Left ventricle myocardium inferior (tissue), 1 donor: ENCODE measurements around the gene AKAP13. TPM values are rescaled to one million over a fixed set of nuclear protein-coding genes. Genes with fewer than 3 reads are reported as not detected.
A peak's percentile ranks its signal among the peaks of the same experiment; 100 is the strongest.

ENCODE experiments used
- DNase-seq: peaks from one replicate; pipeline ENCODE4 v3.0.0-alpha.2; 2020
- H3K27ac ChIP-seq: fragments of 200-600 bp; replicated peaks from 2 replicates; pipeline ENCODE4 v1.8.0; 2021
- H3K27me3 ChIP-seq: fragments of 200-600 bp; 2 replicates; pipeline ENCODE4 v1.8.0; 2021; ENCODE audit warnings: low read depth
- H3K36me3 ChIP-seq: fragments of 200-600 bp; 2 replicates; pipeline ENCODE4 v1.8.0; 2021
- H3K4me1 ChIP-seq: fragments of 200-600 bp; 2 replicates; pipeline ENCODE4 v1.8.0; 2021
- H3K4me3 ChIP-seq: fragments of 200-600 bp; 2 replicates; pipeline ENCODE4 v1.8.0; 2021; ENCODE audit warnings: mild to moderate bottlenecking, moderate library complexity
- H3K9me3 ChIP-seq: fragments of 200-600 bp; replicated peaks from 2 replicates; pipeline ENCODE4 v1.8.0; 2021
- intact Hi-C: fragments of 100-400 bp; cut with micrococcal nuclease; formaldehyde crosslinking; loops from one replicate; pipeline ENCODE4 v1.11.0; 2022
- total RNA-seq: library from RNA; stranded (reverse); fragmentation: NEBNext Ultra II Directional; extraction: Animal tissue kit (Norgen Biotek cat#: 25700); gene quantifications from one replicate; pipeline ENCODE4 v1.2.1, GENCODE V29; 2021
- TF ChIP-seq, protein P1 (sequence below): fragments of 200-600 bp; IDR thresholded peaks from 2 replicates; pipeline ENCODE4 v1.8.0; 2021; ENCODE audit warnings: antibody characterized with exemption, mild to moderate bottlenecking, borderline replicate concordance
- donor health status: DM: no; HTN: yes; CAD: no; lungs with severe emphysema.

The AKAP13 gene
- total RNA-seq, 1 donor from 2014 or later = 331 TPM

DNA sequence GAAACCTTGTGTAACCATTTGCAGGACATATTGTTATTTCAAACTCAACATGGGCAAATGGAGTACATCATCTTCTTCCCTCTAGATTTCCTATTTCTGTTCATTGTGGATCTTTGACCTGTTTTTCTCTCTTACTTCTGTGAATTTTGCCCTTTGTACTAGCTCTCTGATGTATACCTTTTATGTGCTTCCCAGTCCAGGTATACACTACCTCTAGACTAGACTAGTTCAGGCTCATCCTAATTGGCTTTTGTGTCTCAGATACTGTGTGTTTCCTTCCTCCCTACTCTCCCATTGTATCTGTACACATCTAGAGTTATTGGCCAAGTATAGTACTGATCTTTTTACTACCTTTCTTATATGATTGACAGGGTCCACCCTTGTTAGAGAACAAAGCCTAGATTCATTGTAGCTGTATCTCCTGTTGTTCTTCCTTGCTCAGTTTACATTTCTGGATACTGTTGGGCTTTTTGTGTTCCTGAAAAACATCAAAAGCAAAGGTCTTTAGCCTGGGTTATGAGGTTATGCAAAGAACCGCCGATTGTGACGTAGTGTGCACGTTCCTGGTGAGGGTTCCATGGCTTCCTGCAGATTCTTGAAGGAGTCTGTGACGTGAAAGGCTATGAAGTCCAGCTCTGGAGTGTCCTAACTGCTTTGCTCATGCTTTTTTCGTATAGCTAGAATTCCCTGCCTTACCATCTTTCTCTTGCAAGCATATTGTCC lies 247.0 kb downstream of the AKAP13 start:
- Histone ChIP-seq H3K27me3 (no peaks in the 10 kb centered on the region), H3K4me1 (peaks cover 97% of the 10 kb centered on the region), H3K36me3 (no peaks in the 10 kb centered on the region), H3K27ac (peak overlapping the region; percentile 83), H3K4me3 (no peak overlapping the region), H3K9me3 (no peaks in the 10 kb centered on the region)
- DNase-seq = no peak
- intact Hi-C loops = loop anchor here (2.0 kb wide), 1 partner anchor 57 kb away; no protein-coding TSS in a partner anchor
- TF ChIP-seq, protein P1, sequence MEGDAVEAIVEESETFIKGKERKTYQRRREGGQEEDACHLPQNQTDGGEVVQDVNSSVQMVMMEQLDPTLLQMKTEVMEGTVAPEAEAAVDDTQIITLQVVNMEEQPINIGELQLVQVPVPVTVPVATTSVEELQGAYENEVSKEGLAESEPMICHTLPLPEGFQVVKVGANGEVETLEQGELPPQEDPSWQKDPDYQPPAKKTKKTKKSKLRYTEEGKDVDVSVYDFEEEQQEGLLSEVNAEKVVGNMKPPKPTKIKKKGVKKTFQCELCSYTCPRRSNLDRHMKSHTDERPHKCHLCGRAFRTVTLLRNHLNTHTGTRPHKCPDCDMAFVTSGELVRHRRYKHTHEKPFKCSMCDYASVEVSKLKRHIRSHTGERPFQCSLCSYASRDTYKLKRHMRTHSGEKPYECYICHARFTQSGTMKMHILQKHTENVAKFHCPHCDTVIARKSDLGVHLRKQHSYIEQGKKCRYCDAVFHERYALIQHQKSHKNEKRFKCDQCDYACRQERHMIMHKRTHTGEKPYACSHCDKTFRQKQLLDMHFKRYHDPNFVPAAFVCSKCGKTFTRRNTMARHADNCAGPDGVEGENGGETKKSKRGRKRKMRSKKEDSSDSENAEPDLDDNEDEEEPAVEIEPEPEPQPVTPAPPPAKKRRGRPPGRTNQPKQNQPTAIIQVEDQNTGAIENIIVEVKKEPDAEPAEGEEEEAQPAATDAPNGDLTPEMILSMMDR = no peak

DNA sequence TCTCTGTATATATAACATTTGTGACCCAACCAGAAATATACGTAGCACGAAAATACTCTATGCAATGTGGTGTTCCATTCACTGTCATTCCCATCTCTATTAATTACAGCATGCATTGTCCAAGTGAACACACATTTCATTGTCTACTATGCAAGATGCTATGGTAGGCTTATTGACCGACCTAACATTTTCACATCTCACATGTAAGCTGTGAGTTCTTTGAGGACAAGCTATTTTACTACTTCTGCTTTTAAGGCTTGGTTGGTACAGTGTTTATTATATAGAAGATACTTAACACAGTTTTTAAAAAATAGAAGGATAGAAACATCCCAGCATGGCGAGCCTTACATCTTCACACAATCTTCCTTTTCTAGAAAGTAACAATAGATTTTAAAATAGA lies 249.9 kb downstream of the AKAP13 start:
- H3K4me1 ChIP-seq = peaks cover 91% of the 10 kb centered on the region
- no peaks in the 10 kb centered on the region for H3K36me3 ChIP-seq
- intact Hi-C loops = no loop called here
- no peak for DNase-seq
- no peak overlapping the region for H3K4me3 ChIP-seq
- TF ChIP-seq, protein P1 = no peak
- H3K27me3 ChIP-seq = no peaks in the 10 kb centered on the region
- H3K9me3 ChIP-seq = no peaks in the 10 kb centered on the region
- H3K27ac ChIP-seq = peak overlapping the region; percentile 34

DNA sequence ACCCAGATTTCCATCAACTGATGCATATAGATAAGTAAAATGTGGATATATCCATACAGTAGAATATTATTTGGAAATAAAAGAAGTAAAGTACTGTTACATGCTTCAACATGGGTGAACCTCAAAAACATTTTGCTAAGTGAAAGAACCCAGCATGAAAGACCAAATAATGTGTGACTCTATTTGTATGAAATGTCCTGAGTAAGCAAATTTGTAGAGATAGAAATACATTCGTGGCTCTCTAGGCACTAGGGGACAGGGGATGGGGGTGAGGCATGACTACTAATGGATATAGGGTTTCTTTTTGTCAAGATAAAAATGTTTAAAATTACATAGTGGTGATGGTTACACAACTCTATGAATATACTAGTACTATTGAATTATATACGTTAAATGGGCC lies 250.6 kb downstream of the AKAP13 start:
- Histone ChIP-seq H3K36me3 (no peaks in the 10 kb centered on the region), H3K9me3 (no peaks in the 10 kb centered on the region), H3K4me3 (no peak overlapping the region), H3K27ac (peak overlapping the region; percentile 34), H3K27me3 (no peaks in the 10 kb centered on the region), H3K4me1 (peaks cover 87% of the 10 kb centered on the region)
- intact Hi-C loops = no loop called here
- TF ChIP-seq, protein P1 = no peak
- DNase-seq = no peak

DNA sequence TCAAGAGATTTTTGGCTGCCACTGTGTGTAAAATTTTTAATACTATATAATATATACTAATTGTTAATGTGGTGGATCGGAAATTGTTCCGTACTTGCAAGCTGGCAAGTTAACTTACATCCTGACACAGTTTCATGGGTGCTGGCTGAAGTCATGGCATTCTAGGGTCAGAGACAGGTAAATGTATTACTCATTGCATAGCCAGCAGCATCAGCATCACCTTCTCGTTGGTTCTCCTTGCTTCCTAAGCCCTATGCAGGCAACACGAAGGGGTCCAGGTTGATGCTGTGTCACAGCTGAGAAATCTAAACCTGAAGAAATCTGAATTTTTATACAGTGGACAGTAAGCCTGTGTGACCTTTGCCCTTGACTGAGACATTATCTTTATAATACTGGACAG lies 251.6 kb downstream of the AKAP13 start:
- no peak overlapping the region for H3K4me3 ChIP-seq
- no peaks in the 10 kb centered on the region for H3K27me3 ChIP-seq
- no peak for DNase-seq
- TF ChIP-seq, protein P1 = no peak
- no peaks in the 10 kb centered on the region for H3K36me3 ChIP-seq
- no peaks in the 10 kb centered on the region for H3K9me3 ChIP-seq
- peak overlapping the region; percentile 31 for H3K27ac ChIP-seq
- peaks cover 87% of the 10 kb centered on the region for H3K4me1 ChIP-seq
- intact Hi-C loops = no loop called here

DNA sequence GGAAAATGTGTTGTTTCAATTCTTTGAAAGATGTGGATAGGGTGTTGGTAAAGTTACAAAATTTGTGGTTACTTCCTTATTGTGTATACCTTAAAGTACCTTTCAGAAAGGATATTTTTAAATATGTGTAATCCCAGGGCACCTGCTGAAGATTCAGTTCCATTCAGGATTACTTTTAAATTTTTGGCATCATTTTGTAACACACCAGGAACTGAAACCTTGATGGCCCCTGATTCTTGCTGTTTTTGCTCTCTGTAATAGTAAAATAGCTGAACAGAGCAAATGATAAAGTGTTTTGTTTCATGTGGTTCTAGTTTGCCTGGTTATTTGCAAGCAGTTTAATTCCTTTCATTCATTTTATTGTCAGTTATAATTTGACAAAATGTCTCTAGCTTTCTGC lies 253.5 kb downstream of the AKAP13 start:
- intact Hi-C loops = no loop called here
- Histone ChIP-seq H3K27me3 (no peaks in the 10 kb centered on the region), H3K36me3 (no peaks in the 10 kb centered on the region), H3K4me3 (no peak overlapping the region), H3K27ac (no peak overlapping the region), H3K4me1 (peaks cover 88% of the 10 kb centered on the region), H3K9me3 (no peaks in the 10 kb centered on the region)
- TF ChIP-seq, protein P1 = no peak
- DNase-seq = no peak
